Activated CD8-positive, alpha-beta memory T cell treated with anti-CD3 and anti-CD28 coated beads, Interleukin-2, amount 10 ng/mL, durations not matched to agents 7 days and 5 days (primary cell): ENCODE measurements around the gene CGN. TPM values are rescaled to one million over a fixed set of nuclear protein-coding genes. Genes with fewer than 3 reads are reported as not detected.

ENCODE experiments used
- ATAC-seq: fragments of 150-1000 bp; cut with Tn5 transposase; one replicate; pipeline ENCODE4 v1.10.0; 2021; ENCODE audit warnings: moderate library complexity
- CTCF ChIA-PET: fragments of 350-600 bp; sonication (Branson Sonifier 250); formaldehyde crosslinking; loops from one replicate; lab custom pipeline; 2021; ENCODE audit warnings: antibody characterized with exemption; lab: Charles Lee
- DNase-seq: peaks from one replicate; pipeline ENCODE4 v3.0.0-alpha.2; 2020
- H3K27ac Mint-ChIP-seq: one replicate; pipeline ENCODE4 v1.8.0; 2021; ENCODE audit warnings: mild to moderate bottlenecking, mixed read lengths
- H3K27me3 Mint-ChIP-seq: one replicate; pipeline ENCODE4 v1.8.0; 2021; ENCODE audit warnings: mixed read lengths
- H3K36me3 Mint-ChIP-seq: one replicate; pipeline ENCODE4 v1.8.0; 2021; ENCODE audit warnings: mild to moderate bottlenecking, mixed read lengths
- H3K4me1 Mint-ChIP-seq: one replicate; pipeline ENCODE4 v1.8.0; 2021; ENCODE audit warnings: mixed read lengths
- H3K4me3 Mint-ChIP-seq: one replicate; pipeline ENCODE4 v1.8.0; 2021; ENCODE audit warnings: mild to moderate bottlenecking, moderate library complexity, mixed read lengths
- H3K9me3 Mint-ChIP-seq: one replicate; pipeline ENCODE4 v1.8.0; 2022; ENCODE audit warnings: low read depth, mixed read lengths
- total RNA-seq, 2 experiments: library from RNA; stranded (reverse); gene quantifications; one replicate each; pipeline ENCODE4 v1.2.3, GENCODE V29; 2021

CGN gene
- total RNA-seq, 2 experiments from 2014 or later, result 0.37 to 0.70 TPM

DNA sequence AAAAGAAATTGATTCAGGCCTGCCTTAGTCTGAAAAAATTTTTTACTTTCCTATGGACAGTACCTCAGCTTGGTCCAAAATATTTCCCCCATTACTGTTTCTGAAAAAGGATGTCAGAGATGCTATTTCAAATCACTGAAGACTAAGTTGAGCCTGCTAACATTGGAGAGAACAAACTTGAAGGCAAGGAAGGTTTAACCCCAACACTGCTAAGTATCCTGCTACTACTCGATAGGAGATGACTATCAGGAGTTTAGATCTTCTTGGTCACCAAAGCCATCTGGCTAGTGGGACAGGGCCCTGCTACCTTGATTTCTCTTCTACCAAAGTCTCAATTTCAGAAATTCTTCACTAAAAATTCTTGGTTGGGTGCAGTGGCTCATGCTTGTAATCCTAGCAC lies 29.2 kb upstream of the CGN start:
- Mint-ChIP-seq H3K9me3 (peaks cover 4% of the 10 kb centered on the region), H3K4me3 (no peak overlapping the region), H3K27ac (no peak overlapping the region), H3K36me3 (peaks cover 2% of the 10 kb centered on the region), H3K27me3 (no peaks in the 10 kb centered on the region), H3K4me1 (no peaks in the 10 kb centered on the region)
- ATAC-seq (no peak), DNase-seq (no peak)
- CTCF ChIA-PET, result no interaction called here

- Mint-ChIP-seq H3K36me3 (peaks cover 2% of the 10 kb centered on the region), H3K4me1 (no peaks in the 10 kb centered on the region), H3K27me3 (no peaks in the 10 kb centered on the region), H3K9me3 (peaks cover 4% of the 10 kb centered on the region), H3K4me3 (no peak overlapping the region), H3K27ac (no peak overlapping the region)
- DNase-seq, result no peak
- CTCF ChIA-PET, result no interaction called here
- ATAC-seq, result no peak
Observed at GRCh38 chr1:151485685-151486255, 25.4 kb upstream of the CGN start.

- no peak for DNase-seq
- no peak for ATAC-seq
- Mint-ChIP-seq H3K27me3 (no peaks in the 10 kb centered on the region), H3K4me1 (no peaks in the 10 kb centered on the region), H3K36me3 (peaks cover 2% of the 10 kb centered on the region), H3K4me3 (no peak overlapping the region), H3K9me3 (peaks cover 4% of the 10 kb centered on the region), H3K27ac (no peak overlapping the region)
- CTCF ChIA-PET, result no interaction called here
Observed at GRCh38 chr1:151486557-151486956, 24.6 kb upstream of the CGN start.

GRCh38 chr1:151491641-151492040 lies 19.5 kb upstream of the CGN start:
- H3K4me1 Mint-ChIP-seq, result peaks cover 5% of the 10 kb centered on the region
- H3K36me3 Mint-ChIP-seq, result no peaks in the 10 kb centered on the region
- H3K4me3 Mint-ChIP-seq, result no peak overlapping the region
- H3K27me3 Mint-ChIP-seq, result no peaks in the 10 kb centered on the region
- no peak for ATAC-seq
- CTCF ChIA-PET, result interaction anchor here (0.8 kb wide), 1 partner anchor 16 kb away, joined by 5 read pairs; no protein-coding TSS in a partner anchor
- no peak for DNase-seq
- no peak overlapping the region for H3K27ac Mint-ChIP-seq
- H3K9me3 Mint-ChIP-seq, result no peaks in the 10 kb centered on the region

- DNase-seq (no peak), ATAC-seq (no peak)
- H3K9me3 Mint-ChIP-seq, result no peaks in the 10 kb centered on the region
- H3K4me3 Mint-ChIP-seq, result no peak overlapping the region
- H3K36me3 Mint-ChIP-seq, result no peaks in the 10 kb centered on the region
- CTCF ChIA-PET, result no interaction called here
- no peak overlapping the region for H3K27ac Mint-ChIP-seq
- no peaks in the 10 kb centered on the region for H3K27me3 Mint-ChIP-seq
- peaks cover 5% of the 10 kb centered on the region for H3K4me1 Mint-ChIP-seq
Observed at GRCh38 chr1:151492120-151492519, 19.1 kb upstream of the CGN start.

- H3K27ac Mint-ChIP-seq, result no peak overlapping the region
- H3K4me1 Mint-ChIP-seq, result peaks cover 5% of the 10 kb centered on the region
- ATAC-seq (no peak), DNase-seq (no peak)
- no peaks in the 10 kb centered on the region for H3K9me3 Mint-ChIP-seq
- CTCF ChIA-PET, result interaction anchor here (1.0 kb wide), 1 partner anchor 8 kb away, joined by 3 read pairs; no protein-coding TSS in a partner anchor
- no peaks in the 10 kb centered on the region for H3K36me3 Mint-ChIP-seq
- no peaks in the 10 kb centered on the region for H3K27me3 Mint-ChIP-seq
- H3K4me3 Mint-ChIP-seq, result no peak overlapping the region
Observed at GRCh38 chr1:151493042-151493441, 18.1 kb upstream of the CGN start.

- Mint-ChIP-seq H3K27ac (no peak overlapping the region), H3K9me3 (no peaks in the 10 kb centered on the region), H3K36me3 (no peaks in the 10 kb centered on the region), H3K27me3 (peaks cover 3% of the 10 kb centered on the region), H3K4me1 (peaks cover 5% of the 10 kb centered on the region), H3K4me3 (no peak overlapping the region)
- peak; percentile 39 for ATAC-seq
- DNase-seq, result no peak
- CTCF ChIA-PET, result interaction anchor here (0.8 to 1.2 kb wide), 3 partner anchors 40 to 81 kb away, joined by 3 read pairs; no protein-coding TSS in a partner anchor
Observed at GRCh38 chr1:151494741-151495281, 16.4 kb upstream of the CGN start.

- ATAC-seq (no peak), DNase-seq (no peak)
- no peaks in the 10 kb centered on the region for H3K36me3 Mint-ChIP-seq
- peaks cover 5% of the 10 kb centered on the region for H3K4me1 Mint-ChIP-seq
- H3K27me3 Mint-ChIP-seq, result peaks cover 3% of the 10 kb centered on the region
- H3K4me3 Mint-ChIP-seq, result no peak overlapping the region
- H3K9me3 Mint-ChIP-seq, result no peaks in the 10 kb centered on the region
- CTCF ChIA-PET, result interaction anchor here (0.8 to 1.2 kb wide), 2 partner anchors 40 to 58 kb away, joined by 3 read pairs; no protein-coding TSS in a partner anchor
- no peak overlapping the region for H3K27ac Mint-ChIP-seq
Observed at GRCh38 chr1:151495316-151495715, 15.9 kb upstream of the CGN start.

DNA sequence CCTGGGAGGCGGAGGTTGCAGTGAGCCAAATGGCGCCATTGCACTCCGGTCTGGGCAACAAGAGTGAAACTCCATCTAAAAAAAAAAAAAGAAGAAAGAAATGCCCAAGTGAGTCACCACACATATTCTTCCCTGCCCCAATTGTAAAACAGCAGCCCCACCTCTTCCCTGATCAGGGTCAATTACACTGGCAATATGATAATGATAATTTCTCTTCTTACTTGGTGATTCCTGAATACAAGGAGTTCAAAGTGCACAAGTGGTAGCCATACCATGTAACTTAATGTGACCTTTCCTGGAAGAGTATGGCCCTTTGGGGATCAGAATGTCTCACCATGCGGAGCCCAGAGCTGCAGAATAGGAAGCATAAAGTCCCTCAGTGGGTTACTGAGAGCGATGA lies 11.8 kb upstream of the CGN start:
- Mint-ChIP-seq H3K9me3 (no peaks in the 10 kb centered on the region), H3K27ac (no peak overlapping the region), H3K36me3 (no peaks in the 10 kb centered on the region), H3K4me1 (peaks cover 12% of the 10 kb centered on the region), H3K4me3 (no peak overlapping the region), H3K27me3 (peaks cover 3% of the 10 kb centered on the region)
- DNase-seq (no peak), ATAC-seq (no peak)
- CTCF ChIA-PET, result no interaction called here

- H3K27me3 Mint-ChIP-seq, result peaks cover 3% of the 10 kb centered on the region
- no peaks in the 10 kb centered on the region for H3K9me3 Mint-ChIP-seq
- ATAC-seq, result no peak
- no peak for DNase-seq
- no peak overlapping the region for H3K4me3 Mint-ChIP-seq
- CTCF ChIA-PET, result no interaction called here
- peaks cover 8% of the 10 kb centered on the region for H3K4me1 Mint-ChIP-seq
- no peaks in the 10 kb centered on the region for H3K36me3 Mint-ChIP-seq
- no peak overlapping the region for H3K27ac Mint-ChIP-seq
Observed at GRCh38 chr1:151499930-151500329, 11.3 kb upstream of the CGN start.

DNA sequence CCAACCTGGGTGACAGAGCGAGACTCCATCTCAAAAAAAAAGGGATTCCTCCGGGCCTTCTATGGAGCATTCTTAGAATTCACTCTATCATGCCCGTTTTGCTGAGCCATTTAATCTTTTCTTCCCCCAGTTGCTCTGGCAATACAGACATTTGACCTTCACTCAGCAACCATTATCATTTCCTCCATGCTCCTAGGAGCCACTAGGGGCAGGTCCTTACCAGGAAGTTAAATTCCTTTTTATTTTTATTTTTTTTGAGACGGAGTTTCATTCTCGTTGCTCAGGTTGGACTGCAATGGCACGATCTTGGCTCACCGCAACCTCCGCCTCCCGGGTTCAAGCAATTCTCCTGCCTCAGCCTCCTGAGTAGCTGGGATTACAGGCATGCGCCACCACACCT lies 9.7 kb upstream of the CGN start:
- no peak for DNase-seq
- no peak for ATAC-seq
- CTCF ChIA-PET, result no interaction called here
- Mint-ChIP-seq H3K36me3 (no peaks in the 10 kb centered on the region), H3K9me3 (no peaks in the 10 kb centered on the region), H3K4me1 (peaks cover 9% of the 10 kb centered on the region), H3K27ac (no peak overlapping the region), H3K4me3 (no peak overlapping the region), H3K27me3 (peaks cover 6% of the 10 kb centered on the region)

DNA sequence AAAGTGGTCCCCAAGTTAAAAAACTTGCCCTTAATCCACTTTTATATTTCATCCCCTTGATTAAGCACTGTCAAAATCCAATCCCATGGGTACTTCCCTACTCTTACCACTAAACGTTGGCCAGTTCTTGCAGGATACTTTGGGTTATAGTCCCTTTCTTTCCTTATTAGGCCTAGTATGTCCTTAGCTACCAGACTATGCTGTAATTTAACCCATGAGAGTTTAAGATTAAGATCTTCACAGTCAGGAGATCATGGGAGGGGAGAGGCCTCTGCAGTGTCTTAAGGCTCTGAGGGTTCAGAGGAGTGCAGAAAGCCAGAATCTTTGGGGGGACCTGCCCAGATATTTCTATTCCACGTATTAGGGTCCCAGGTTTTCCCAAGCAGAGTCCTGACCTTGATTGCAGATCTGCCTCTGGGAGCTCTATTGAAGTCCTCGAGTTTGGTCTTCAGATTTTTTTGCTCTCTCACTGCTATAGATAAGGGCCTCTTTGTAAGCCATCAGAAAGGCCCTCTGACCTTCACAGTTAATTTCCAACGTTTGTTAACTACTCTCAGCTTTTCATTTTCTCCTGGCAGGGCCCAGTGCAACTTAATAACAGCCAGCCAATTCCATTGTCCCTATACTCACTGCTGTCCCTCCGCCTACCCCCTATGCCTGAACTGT lies 9.0 kb upstream of the CGN start:
- peaks cover 6% of the 10 kb centered on the region for H3K27me3 Mint-ChIP-seq
- ATAC-seq (no peak), DNase-seq (no peak)
- no peak overlapping the region for H3K4me3 Mint-ChIP-seq
- peaks cover 9% of the 10 kb centered on the region for H3K4me1 Mint-ChIP-seq
- H3K27ac Mint-ChIP-seq, result no peak overlapping the region
- no peaks in the 10 kb centered on the region for H3K36me3 Mint-ChIP-seq
- CTCF ChIA-PET, result no interaction called here
- H3K9me3 Mint-ChIP-seq, result no peaks in the 10 kb centered on the region

- CTCF ChIA-PET, result no interaction called here
- ATAC-seq (no peak), DNase-seq (no peak)
- Mint-ChIP-seq H3K9me3 (no peaks in the 10 kb centered on the region), H3K4me1 (peaks cover 9% of the 10 kb centered on the region), H3K27me3 (peaks cover 6% of the 10 kb centered on the region), H3K36me3 (no peaks in the 10 kb centered on the region), H3K4me3 (no peak overlapping the region), H3K27ac (no peak overlapping the region)
Observed at GRCh38 chr1:151502859-151503780, 8.1 kb upstream of the CGN start.
